ENCODE measurements around the gene MATN4. TPM values are rescaled to one million over a fixed set of nuclear protein-coding genes. Genes with fewer than 3 reads are reported as not detected.

Gene MATN4
- total RNA-seq, 1 donor from 2014 or later = not detected

GRCh38 chr20:45345104-45345936, 37.2 kb upstream of the MATN4 start:
- Histone ChIP-seq H3K27ac (replicated peaks) (peak overlapping the region; percentile 94), H3K9me3 (replicated peaks) (no peaks in the 10 kb centered on the region), H3K36me3 (no peaks in the 10 kb centered on the region), H3K4me3 (peak overlapping the region; percentile 85), H3K4me1 (peaks cover 83% of the 10 kb centered on the region), H3K27me3 (ENCODE audit: low read depth) (no peaks in the 10 kb centered on the region)
- TF ChIP-seq CTCF (IDR thresholded peaks at IDR 0.05; ENCODE audit: borderline replicate concordance) = no peak
- DNase-seq = no peak
- intact Hi-C loops (cut with micrococcal nuclease) = no loop called here

- intact Hi-C loops (cut with micrococcal nuclease) = no loop called here
Observed at GRCh38 chr20:45344168-45344860, 36.2 kb upstream of the MATN4 start.

GRCh38 chr20:45343532-45344167, 35.6 kb upstream of the MATN4 start:
- Histone ChIP-seq H3K9me3 (replicated peaks) (no peaks in the 10 kb centered on the region), H3K27ac (replicated peaks) (peak overlapping the region; percentile 94), H3K27me3 (ENCODE audit: low read depth) (no peaks in the 10 kb centered on the region), H3K4me3 (peak overlapping the region; percentile 85), H3K36me3 (peaks cover 9% of the 10 kb centered on the region), H3K4me1 (peaks cover 98% of the 10 kb centered on the region)
- intact Hi-C loops (cut with micrococcal nuclease) = no loop called here
- TF ChIP-seq CTCF (IDR thresholded peaks at IDR 0.05; ENCODE audit: borderline replicate concordance) = no peak
- no peak for DNase-seq

More at GRCh38 chr20:45344168-45344860, 36.2 kb upstream of the MATN4 start:
- H3K36me3 ChIP-seq = peaks cover 7% of the 10 kb centered on the region
- peak overlapping the region; percentile 94 for H3K27ac ChIP-seq (replicated peaks)
- no peak for DNase-seq
- peaks cover 93% of the 10 kb centered on the region for H3K4me1 ChIP-seq
- H3K9me3 ChIP-seq (replicated peaks) = no peaks in the 10 kb centered on the region
- TF ChIP-seq CTCF (IDR thresholded peaks at IDR 0.05; ENCODE audit: borderline replicate concordance) = no peak
- H3K4me3 ChIP-seq = peak overlapping the region; percentile 85
- H3K27me3 ChIP-seq (ENCODE audit: low read depth) = no peaks in the 10 kb centered on the region

GRCh38 chr20:45342855-45343531, 34.9 kb upstream of the MATN4 start:
- H3K9me3 ChIP-seq (replicated peaks) = no peaks in the 10 kb centered on the region
- no peak for TF ChIP-seq CTCF (IDR thresholded peaks at IDR 0.05; ENCODE audit: borderline replicate concordance)
- intact Hi-C loops (cut with micrococcal nuclease) = no loop called here
- peak overlapping the region; percentile 85 for H3K4me3 ChIP-seq
- DNase-seq = no peak
- peaks cover 9% of the 10 kb centered on the region for H3K36me3 ChIP-seq
- peaks cover 100% of the 10 kb centered on the region for H3K4me1 ChIP-seq
- H3K27ac ChIP-seq (replicated peaks) = peak overlapping the region; percentile 94
- no peaks in the 10 kb centered on the region for H3K27me3 ChIP-seq (ENCODE audit: low read depth)
